NCI-H1417 treated with DMSO at 0.1 percent for 48 hours (cell line): ENCODE measurements around the gene RXRA.

Source experiments
- DNase-seq: peaks from one replicate; lab custom pipeline; 2025; lab: John Stamatoyannopoulos, UW

The RXRA gene

GRCh38 chr9:134367791-134368490, 41.7 kb downstream of the RXRA start:
- peak; percentile 39 for DNase-seq

- DNase-seq, result no peak
Observed at GRCh38 chr9:134368571-134368970, 42.3 kb downstream of the RXRA start.

- no peak for DNase-seq
Observed at GRCh38 chr9:134369416-134370212, 43.4 kb downstream of the RXRA start.

GRCh38 chr9:134370213-134370492, 43.9 kb downstream of the RXRA start:
- DNase-seq, result no peak

- DNase-seq, result no peak
Observed at GRCh38 chr9:134370638-134371037, 44.4 kb downstream of the RXRA start.

GRCh38 chr9:134371731-134372130, 45.5 kb downstream of the RXRA start:
- no peak for DNase-seq

GRCh38 chr9:134372581-134373267, 46.5 kb downstream of the RXRA start:
- no peak for DNase-seq

- no peak for DNase-seq
Observed at GRCh38 chr9:134373269-134373668, 47.0 kb downstream of the RXRA start.

GRCh38 chr9:134373953-134374300, 47.7 kb downstream of the RXRA start:
- no peak for DNase-seq

GRCh38 chr9:134374301-134375010, 48.2 kb downstream of the RXRA start:
- no peak for DNase-seq

GRCh38 chr9:134375011-134375390, 48.7 kb downstream of the RXRA start:
- no peak for DNase-seq

GRCh38 chr9:134375430-134376385, 49.5 kb downstream of the RXRA start:
- no peak for DNase-seq

- no peak for DNase-seq
Observed at GRCh38 chr9:134376386-134377142, 50.3 kb downstream of the RXRA start.

GRCh38 chr9:134377143-134377484, 50.9 kb downstream of the RXRA start:
- DNase-seq, result no peak

GRCh38 chr9:134377976-134378375, 51.7 kb downstream of the RXRA start:
- DNase-seq, result no peak

- no peak for DNase-seq
Observed at GRCh38 chr9:134378901-134379338, 52.7 kb downstream of the RXRA start.

- no peak for DNase-seq
Observed at GRCh38 chr9:134379831-134380365, 53.6 kb downstream of the RXRA start.

- no peak for DNase-seq
Observed at GRCh38 chr9:134380542-134381271, 54.5 kb downstream of the RXRA start.

- no peak for DNase-seq
Observed at GRCh38 chr9:134381272-134381661, 55.0 kb downstream of the RXRA start.
